ENCODE data around the gene DPYSL5. TPM values are rescaled to one million over a fixed set of nuclear protein-coding genes. Genes with fewer than 3 reads are reported as not detected.

The DPYSL5 gene
- total and polyA plus RNA-seq, 2 of the 8 experiments (the other 6 are each of a cell fraction or from before 2014, with no cell fraction given) = 11.9 to 16.4 TPM

DNA sequence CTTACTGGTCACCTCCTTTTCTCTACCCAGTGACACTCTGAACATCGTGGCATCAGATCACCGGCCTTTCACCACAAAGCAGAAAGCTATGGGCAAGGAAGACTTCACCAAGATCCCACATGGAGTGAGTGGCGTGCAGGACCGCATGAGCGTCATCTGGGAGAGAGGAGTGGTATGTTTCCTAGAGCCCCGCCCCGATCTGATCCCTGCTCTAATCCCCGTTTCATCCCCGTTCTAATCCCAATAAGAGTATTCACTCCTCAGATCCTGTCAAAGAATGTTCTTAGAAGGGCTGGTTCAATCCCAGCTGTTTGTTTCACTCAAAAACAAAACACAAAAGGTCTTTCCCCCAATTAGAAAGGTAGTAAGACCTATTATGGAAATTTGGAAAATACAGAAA lies 92.1 kb downstream of the DPYSL5 start:
- Histone ChIP-seq H3K56ac (replicated peaks; ENCODE audit: insufficient read length, low read depth, low read length) (no peak overlapping the region), H3K4me1 (replicated peaks in 1 of 4; ENCODE audit: control insufficient read depth in 3 of 4, insufficient read depth in 4 of 4, low read length in 3 of 4) (peaks cover 2 to 14% (median 6%) of the 10 kb centered on the region in 4 experiments), H3K36me3 (ENCODE audit: control insufficient read depth in 2 of 4, insufficient read depth in 4 of 4, low read length in 3 of 4) (no peaks in the 10 kb centered on the region; a peak in 1 of 8 replicates), H2BK5ac (ENCODE audit: low read depth, low read length) (no peak overlapping the region), H3K9me3 (ENCODE audit: insufficient read depth in 2 of 2, low read depth in 1 of 2, low read length in 1 of 2) (no peaks in the 10 kb centered on the region), H3K9ac (replicated peaks in 1 of 4; ENCODE audit: extremely low read depth in 1 of 4, low read depth in 3 of 4, low read length in 3 of 4) (no peak overlapping the region), H4K20me1 (replicated peaks in 1 of 2; ENCODE audit: control insufficient read depth in 1 of 2, insufficient read depth in 2 of 2, low read length in 2 of 2) (peaks cover 0 to 2% of the 10 kb centered on the region in 2 experiments), H3K27ac (ENCODE audit: low read depth, low read length) (no peak overlapping the region), H2AFZ (ENCODE audit: low read length) (no peak overlapping the region), H2BK120ac (replicated peaks; ENCODE audit: low read depth, low read length) (no peak overlapping the region), H3K4me2 (ENCODE audit: insufficient read depth in 1 of 2, low read depth in 2 of 2, low read length in 2 of 2) (no peak overlapping the region), H3K23ac (ENCODE audit: insufficient read length) (no peak overlapping the region), H3K4ac (replicated peaks; ENCODE audit: insufficient read length, low read depth, low read length) (no peak overlapping the region), H3K79me2 (ENCODE audit: control insufficient read depth in 1 of 2, insufficient read depth in 2 of 2, low read length in 2 of 2) (no peaks in the 10 kb centered on the region), H3K79me1 (ENCODE audit: low read depth, low read length) (no peaks in the 10 kb centered on the region), H2BK12ac (ENCODE audit: low read depth, low read length) (no peak overlapping the region), H3K27me3 (replicated peaks in 1 of 4; ENCODE audit: control insufficient read depth in 3 of 4, extremely low read depth in 1 of 4, insufficient read depth in 3 of 4, low read length in 3 of 4) (peaks cover 0 to 3% (median 0%) of the 10 kb centered on the region in 4 experiments; a peak in 1 of 7 replicates), H3K4me3 (ENCODE audit: extremely low read depth in 1 of 4, insufficient read depth in 2 of 4, low read depth in 3 of 4, low read length in 4 of 4) (no peak overlapping the region), H4K8ac (ENCODE audit: extremely low read depth, insufficient read depth, low read length) (no peak overlapping the region), H4K91ac (replicated peaks; ENCODE audit: insufficient read length, low read length) (no peak overlapping the region), H2AK5ac (ENCODE audit: low read depth, low read length) (no peak overlapping the region), H2BK15ac (ENCODE audit: low read length) (no peak overlapping the region), H4K5ac (ENCODE audit: insufficient read length, low read depth, low read length) (no peak overlapping the region), H2BK20ac (ENCODE audit: low read length) (no peak overlapping the region), H3K23me2 (ENCODE audit: low read depth, low read length) (peaks cover 4% of the 10 kb centered on the region), H3K14ac (ENCODE audit: insufficient read length) (no peak overlapping the region), H3K18ac (ENCODE audit: extremely low read depth, low read length) (no peak overlapping the region)
- 88% methylated on average over 9 of the region's 9 CpGs; no CpG with 5 or more reads in 1 of the 2 experiments for WGBS, 2 experiments (ENCODE audit: extremely low coverage in 1 of 2, insufficient coverage in 1 of 2, insufficient read length in 1 of 2, insufficient replicate concordance in 2 of 2, low coverage in 1 of 2, low lambda C conversion rate in 2 of 2, missing lambda C conversion rate in 1 of 2)
- ChIA-PET CTCF (ENCODE audit: partially characterized antibody) (interaction anchor here (0.5 to 9.7 kb wide), 10 partner anchors 14 to 818 kb away, joined by 3 to 235 read pairs (median 20); partner anchors contain the start of gene DPYSL5), POLR2A (ENCODE audit: partially characterized antibody) (interaction anchor here (0.6 to 0.9 kb wide), 2 partner anchors 91 to 270 kb away, joined by 3 to 4 read pairs; no protein-coding TSS in a partner anchor)
- DNase-seq (ENCODE audit: low read depth in 1 of 2, low spot score in 2 of 2) (no peak), FAIRE-seq (no peak)
- no peak for TF ChIP-seq SIN3A (conservative IDR thresholded peaks at IDR 0.05 in 1 of 2, IDR thresholded peaks at IDR 0.05 in 1 of 2; ENCODE audit: low read depth in 1 of 2, low read length in 2 of 2)
